NCI-H460 (cell line): Measurements from ENCODE around the gene OR8H3. TPM values are rescaled to one million over a fixed set of nuclear protein-coding genes. Genes with fewer than 3 reads are reported as not detected.
"Not testable (repeated sequence)": the region's sequence is repeated elsewhere in the genome, so short reads cannot be mapped to it uniquely, and the experiment has no call there.

Source experiments
- DNase-seq: peaks from one replicate; pipeline ENCODE4 v3.0.0-alpha.2; 2016; ENCODE audit warnings: low read depth; ENCODE audit errors: extremely low read depth
- polyA plus RNA-seq: library from polyadenylated mRNA; depleted of rRNA; stranded (reverse); fragments of >200 nt; gene quantifications from 2 replicates; pipeline ENCODE4 v1.2.3, GENCODE V29; 2014; cell fraction: nucleus; rRNA removed
- small RNA-seq, 2 experiments: library from RNA; depleted of rRNA; stranded (forward); fragments of <200 nt; gene quantifications; one replicate each; pipeline ENCODE3, GENCODE V24; 2014
- total RNA-seq: library from RNA; depleted of rRNA; stranded (reverse); fragments of >200 nt; shearing (Covaris generic); gene quantifications from 2 replicates; pipeline ENCODE4 v1.2.3, GENCODE V29; 2014; rRNA removed

The OR8H3 gene, protein sequence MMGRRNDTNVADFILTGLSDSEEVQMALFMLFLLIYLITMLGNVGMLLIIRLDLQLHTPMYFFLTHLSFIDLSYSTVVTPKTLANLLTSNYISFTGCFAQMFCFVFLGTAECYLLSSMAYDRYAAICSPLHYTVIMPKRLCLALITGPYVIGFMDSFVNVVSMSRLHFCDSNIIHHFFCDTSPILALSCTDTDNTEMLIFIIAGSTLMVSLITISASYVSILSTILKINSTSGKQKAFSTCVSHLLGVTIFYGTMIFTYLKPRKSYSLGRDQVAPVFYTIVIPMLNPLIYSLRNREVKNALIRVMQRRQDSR
- not detected in 2 replicates for total RNA-seq
- not detected in 2 replicates for polyA plus RNA-seq

DNA sequence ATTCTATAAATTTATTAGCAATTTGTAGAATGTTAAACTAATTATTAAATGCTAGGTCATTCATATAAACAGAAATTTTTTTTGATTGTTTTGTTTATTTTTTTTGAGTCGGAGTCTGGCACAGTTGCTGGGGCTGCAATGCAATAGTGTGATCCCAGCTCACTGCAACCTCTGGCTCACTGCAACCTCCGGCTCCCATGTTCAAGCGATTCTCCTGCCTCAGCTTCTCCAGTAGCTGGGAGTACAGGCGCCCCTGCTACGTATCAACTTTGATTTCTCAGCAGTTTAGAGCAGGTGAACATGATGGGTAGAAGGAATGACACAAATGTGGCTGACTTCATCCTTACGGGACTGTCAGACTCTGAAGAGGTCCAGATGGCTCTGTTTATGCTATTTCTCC is at the start of gene OR8H3:
Gene OR8H3 (plus strand): TSS at position 301 of the 400 bp plus-strand sequence. CDS start 0 bp downstream, at position 301.
- no peak for DNase-seq

DNA sequence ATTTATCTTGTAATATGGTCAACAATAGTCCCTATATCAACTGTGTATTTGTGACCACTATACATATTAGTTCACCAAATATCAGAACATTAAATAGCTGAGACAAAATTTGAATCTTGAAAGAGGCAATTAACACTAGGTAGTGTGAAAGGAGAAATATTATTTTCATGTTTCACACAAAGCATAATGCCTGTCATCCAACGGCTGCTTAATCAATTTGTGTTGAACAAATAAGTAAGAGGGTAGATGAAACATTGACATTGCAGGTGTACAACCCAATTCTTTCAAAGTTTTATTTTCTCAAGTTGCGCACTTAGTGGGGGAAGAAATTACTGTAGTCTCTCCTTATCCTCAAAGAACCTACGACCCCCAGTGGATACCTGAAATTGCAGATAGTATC is 32.5 kb upstream of the OR8H3 start:
- DNase-seq: no peak

DNA sequence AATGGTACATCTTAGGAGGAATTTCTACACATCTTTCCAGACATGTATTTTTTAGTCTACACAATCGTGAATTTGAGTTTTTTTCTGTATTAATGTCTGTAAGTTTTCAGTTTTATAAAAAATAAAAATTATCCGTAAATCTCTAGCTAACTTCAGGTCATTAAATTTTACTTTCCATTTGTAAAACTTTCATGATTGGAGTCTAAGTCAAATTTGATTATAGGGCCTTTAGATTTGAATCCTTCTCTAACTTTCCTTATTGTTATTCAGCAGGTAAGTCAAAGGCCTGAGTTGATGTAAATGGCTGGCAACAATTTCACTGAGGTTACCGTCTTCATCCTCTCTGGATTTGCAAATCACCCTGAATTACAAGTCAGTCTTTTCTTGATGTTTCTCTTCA is 29.2 kb upstream of the OR8H3 start, which contains the start of gene OR8I2:
Gene OR8I2 (plus strand): TSS at position 301 of the 400 bp plus-strand sequence. CDS start 0 bp downstream, at position 301.
- no peak for DNase-seq

DNA sequence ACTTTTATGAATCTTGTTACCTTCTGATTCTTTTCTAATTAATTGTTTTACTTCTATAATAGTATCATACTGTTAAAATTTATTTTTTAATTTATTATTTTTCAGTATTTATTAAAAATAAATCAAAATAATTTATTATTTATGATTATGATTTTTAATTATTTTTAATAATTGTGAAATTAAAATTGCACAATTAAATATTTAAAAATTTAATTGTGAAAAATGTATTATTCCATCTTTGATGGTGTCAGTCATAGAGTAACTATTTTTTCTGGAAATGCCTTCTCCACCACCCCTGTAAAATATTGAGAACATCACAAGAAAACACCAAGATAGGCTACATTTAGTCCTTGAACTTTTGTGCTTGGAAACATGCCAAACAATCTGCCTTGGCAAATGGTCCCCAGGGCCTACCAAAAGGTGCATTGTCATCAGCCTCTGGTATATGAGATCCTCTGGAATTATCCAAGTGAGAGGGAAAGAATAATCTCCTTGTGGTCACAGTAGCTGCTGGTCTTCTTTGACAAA is 18.9 kb upstream of the OR8H3 start, which contains the start of gene OR8H2:
Gene OR8H2 (plus strand): TSS at position 478 of the 528 bp plus-strand sequence. CDS start 1,356 bp downstream, outside the sequence.
- DNase-seq: no peak

DNA sequence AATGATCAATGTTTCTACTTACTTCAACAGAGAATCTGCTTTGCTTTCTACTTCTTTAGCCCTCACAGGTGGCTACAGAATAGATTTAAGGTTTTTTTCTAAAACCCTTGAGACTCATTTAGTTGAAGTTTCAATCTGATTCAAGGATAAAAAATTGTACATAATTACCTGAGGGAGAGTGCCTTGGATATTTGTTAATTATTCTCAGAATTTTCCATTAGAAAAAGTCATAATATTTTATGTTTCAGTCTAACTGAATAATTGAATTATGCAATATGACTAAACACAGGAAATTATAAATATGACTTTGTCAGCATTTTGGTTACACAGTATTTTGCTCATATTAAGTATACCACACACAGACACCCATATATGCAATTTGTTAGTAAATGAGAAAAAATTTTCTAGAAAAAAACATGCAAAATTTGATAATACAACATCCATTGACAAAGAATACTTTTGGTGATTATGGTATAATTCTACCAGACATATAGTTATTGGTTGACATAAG is 18.0 kb downstream of the OR8H3 start, which contains the start of gene OR8J3:
Gene OR8J3 (minus strand): TSS at position 51 of the 511 bp plus-strand sequence. CDS start 2,483 bp downstream, outside the sequence.
- no peak for DNase-seq

DNA sequence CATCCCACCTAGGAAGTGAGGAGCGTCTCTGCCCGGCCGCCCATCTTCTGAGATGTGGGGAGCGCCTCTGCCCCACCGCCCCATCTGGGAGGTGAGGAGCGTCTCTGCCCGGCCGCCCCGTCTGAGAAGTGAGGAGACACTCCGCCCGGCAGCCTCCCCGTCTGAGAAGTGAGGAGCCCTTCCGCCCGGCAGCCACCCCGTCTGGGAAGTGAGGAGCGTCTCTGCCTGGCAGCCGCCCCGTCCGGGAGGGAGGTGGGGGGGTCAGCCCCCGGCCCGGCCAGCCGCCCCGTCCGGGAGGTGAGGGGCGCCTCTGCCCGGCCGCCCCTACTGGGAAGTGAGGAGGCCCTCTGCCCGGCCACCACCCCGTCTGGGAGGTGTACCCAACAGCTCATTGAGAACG is 21.5 kb downstream of the OR8H3 start:
- not testable (repeated sequence) for DNase-seq

DNA sequence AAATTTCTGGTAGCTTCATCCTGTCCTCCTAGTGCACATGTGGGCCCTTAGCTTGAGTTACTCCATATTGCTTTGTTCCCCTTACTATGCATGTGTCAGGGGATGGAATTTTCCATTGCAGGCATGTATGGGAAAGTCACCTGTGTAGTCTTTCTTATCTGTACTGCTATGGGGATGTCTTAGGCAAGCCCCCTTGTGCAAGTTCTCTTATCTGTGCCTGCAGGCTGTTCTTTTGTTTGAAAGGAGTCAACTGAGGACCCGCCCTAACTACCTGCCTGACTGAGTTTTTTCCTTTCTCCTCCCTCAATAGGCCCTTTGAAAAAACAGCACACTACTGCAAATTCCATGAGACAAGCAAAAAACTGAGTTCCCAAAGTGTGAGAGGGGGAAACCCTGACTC is 29.2 kb downstream of the OR8H3 start:
- no peak for DNase-seq

DNA sequence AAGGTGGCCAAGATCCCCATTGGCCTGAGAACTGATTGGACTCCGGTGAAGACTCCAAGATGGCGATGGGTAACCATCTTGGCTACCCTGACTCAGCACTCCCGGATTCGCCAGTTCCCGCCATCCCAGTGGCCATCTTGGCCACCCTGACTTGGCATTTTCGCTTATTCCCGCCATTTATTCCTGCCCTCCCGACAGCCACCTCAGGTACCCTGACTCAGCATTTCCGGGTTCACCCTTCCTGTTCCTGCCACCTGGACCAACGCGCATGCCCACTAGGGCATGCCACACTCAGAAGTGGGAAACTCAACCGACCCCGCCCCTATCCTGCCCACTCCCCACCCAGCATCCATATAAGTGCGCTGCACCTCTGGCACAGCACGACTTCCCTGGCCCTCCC is 30.2 kb downstream of the OR8H3 start:
- no peak for DNase-seq

DNA sequence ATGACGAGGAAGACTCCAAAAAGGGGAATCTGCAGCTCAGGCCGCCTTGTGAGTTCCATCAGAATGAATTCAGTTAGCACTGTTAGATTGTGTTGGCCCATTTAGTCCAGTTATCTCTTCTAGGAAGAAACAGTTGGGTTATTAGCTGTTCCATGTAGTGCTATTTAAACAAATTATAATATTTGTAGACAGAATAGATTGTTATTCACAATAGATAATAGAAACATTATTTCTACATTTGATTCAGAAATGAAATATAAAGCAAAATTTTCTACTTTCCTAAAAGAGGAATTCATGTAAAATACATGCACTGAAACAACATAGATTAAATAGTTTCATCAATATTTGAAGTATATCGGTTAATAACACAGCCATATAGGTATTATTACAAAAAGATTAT is 38.0 kb downstream of the OR8H3 start, which contains the start of gene OR8K5:
Gene OR8K5 (minus strand): TSS at position 101 of the 400 bp plus-strand sequence. CDS start 0 bp downstream, at position 101.
- no peak for DNase-seq

DNA sequence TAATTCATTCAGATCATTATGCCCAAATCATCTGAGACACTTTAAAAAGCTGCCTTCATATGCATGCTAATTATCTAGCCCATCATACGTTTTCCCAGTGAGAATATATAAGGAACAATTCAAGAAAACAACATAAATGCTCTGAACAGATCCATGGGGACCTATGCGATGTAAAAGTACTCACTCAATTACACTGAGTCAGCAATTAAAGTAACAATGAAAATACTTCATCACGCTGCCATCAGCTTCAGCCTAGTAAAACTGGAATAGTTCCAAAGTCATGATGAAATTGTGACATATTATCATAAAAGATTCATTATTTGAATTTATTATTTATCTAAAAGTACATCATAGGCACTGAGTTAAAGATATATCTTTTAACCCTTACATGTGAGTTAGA is 41.6 kb downstream of the OR8H3 start:
- DNase-seq: no peak

DNA sequence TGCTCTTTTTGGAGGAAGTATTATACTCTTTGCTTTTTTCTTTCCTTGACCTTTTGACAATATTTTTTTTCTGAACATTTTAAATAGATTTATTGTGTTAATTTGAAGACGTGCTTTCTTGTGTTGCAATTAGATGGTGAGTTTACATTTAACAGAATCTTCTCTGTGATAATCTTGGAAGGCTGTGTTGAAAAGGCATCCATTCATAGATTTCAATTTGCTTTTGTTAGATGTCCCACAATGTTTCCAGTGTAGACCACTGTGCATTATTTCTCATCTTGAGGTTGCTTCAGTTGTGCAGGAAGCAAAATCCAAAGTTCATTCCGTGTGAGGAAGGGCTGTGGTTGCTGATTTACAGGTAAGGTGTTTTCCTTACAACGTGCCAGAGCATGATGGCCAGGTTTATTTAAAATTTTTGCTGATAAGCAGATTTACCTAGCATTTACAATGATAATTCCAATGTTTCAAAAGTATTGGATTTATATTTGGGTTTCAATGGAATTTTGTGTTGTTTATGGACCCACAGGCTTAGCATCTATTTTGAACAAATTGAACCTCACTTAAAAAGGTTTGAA is 50.2 kb downstream of the OR8H3 start:
- no peak for DNase-seq

Small RNA genes within 50 kb of the gene (small RNA-seq; reads per million reads assigned to genes)
- gene OR8I4P: 0 reads per million in 2 experiments

Other genes starting within 250 kb of the OR8H3 start
- gene TRIM51, start 239.1 kb upstream of the OR8H3 start, total RNA-seq: not detected in 2 replicates
- gene OR5W2, start 207.8 kb upstream of the OR8H3 start, total RNA-seq: not detected in 2 replicates
- not detected in 2 replicates for gene OR5I1, start 186.0 kb upstream of the OR8H3 start, total RNA-seq
- gene OR10AG1, start 152.4 kb upstream of the OR8H3 start, total RNA-seq: not detected in 2 replicates
- not detected in 2 replicates for gene OR5F1, start 127.7 kb upstream of the OR8H3 start, total RNA-seq
- gene OR5AS1, start 94.7 kb upstream of the OR8H3 start, total RNA-seq: not detected in 2 replicates
- gene OR8I2, start 29.1 kb upstream of the OR8H3 start, total RNA-seq: not detected in 2 replicates
- not detected in 2 replicates for gene OR8H2, start 18.7 kb upstream of the OR8H3 start, total RNA-seq
- gene OR8J3, start 17.8 kb downstream of the OR8H3 start, total RNA-seq: not detected in 2 replicates
- not detected in 2 replicates for gene OR8K5, start 37.9 kb downstream of the OR8H3 start, total RNA-seq
- not detected in 2 replicates for gene OR5J2, start 54.2 kb downstream of the OR8H3 start, total RNA-seq
- gene OR5T2, start 111.9 kb downstream of the OR8H3 start, total RNA-seq: not detected in 2 replicates
- gene OR5T3, start 129.9 kb downstream of the OR8H3 start, total RNA-seq: not detected in 2 replicates
- gene OR5T1, start 151.8 kb downstream of the OR8H3 start, total RNA-seq: not detected in 2 replicates
- not detected in 2 replicates for gene OR8H1, start 169.9 kb downstream of the OR8H3 start, total RNA-seq
- gene OR8K3, start 192.8 kb downstream of the OR8H3 start, total RNA-seq: not detected in 2 replicates
- not detected in 2 replicates for gene OR8K1, start 223.7 kb downstream of the OR8H3 start, total RNA-seq
- gene OR8J1, start 231.9 kb downstream of the OR8H3 start, total RNA-seq: not detected in 2 replicates